Kidney epithelial cell (primary cell): Measurements from ENCODE around the gene SLC46A2. TPM values are rescaled to one million over a fixed set of nuclear protein-coding genes. Genes with fewer than 3 reads are reported as not detected.

Source experiments
- DNase-seq: peaks from one replicate; pipeline ENCODE4 v3.0.0-alpha.2; 2010; ENCODE audit warnings: low read depth
- H3K27me3 ChIP-seq: 2 replicates; pipeline ENCODE4 v1.6.0; 2011; ENCODE audit warnings: low read length; ENCODE audit not compliant: control insufficient read depth, insufficient read depth
- H3K36me3 ChIP-seq: 2 replicates; pipeline ENCODE4 v1.5.1; 2011; ENCODE audit warnings: low read length; ENCODE audit not compliant: control insufficient read depth, insufficient read depth
- H3K4me3 ChIP-seq: 2 replicates; pipeline ENCODE4 v1.5.1; 2011; ENCODE audit warnings: low read depth, mild to moderate bottlenecking, control low read depth, low read length
- CTCF ChIP-seq: IDR thresholded peaks from 2 replicates; pipeline ENCODE4 v1.5.1; 2011; ENCODE audit warnings: mild to moderate bottlenecking, moderate library complexity, low read length, control low read depth, inconsistent platforms; ENCODE audit not compliant: insufficient read depth, poor library complexity, severe bottlenecking
- total RNA-seq: library from RNA; depleted of rRNA; stranded (reverse); fragments of >200 nt; gene quantifications from 2 replicates; pipeline ENCODE4 v1.2.3, GENCODE V29; 2015

SLC46A2 gene
- total RNA-seq, 1 donor from 2014 or later = not detected

GRCh38 chr9:112872019-112872418 is 18.7 kb downstream of the SLC46A2 start:
- no peaks in the 10 kb centered on the region for H3K36me3 ChIP-seq
- H3K27me3 ChIP-seq = no peaks in the 10 kb centered on the region
- no peak overlapping the region for H3K4me3 ChIP-seq
- no peak for TF ChIP-seq CTCF
- DNase-seq = no peak

- Histone ChIP-seq H3K4me3 (no peak overlapping the region), H3K27me3 (no peaks in the 10 kb centered on the region), H3K36me3 (no peaks in the 10 kb centered on the region)
- DNase-seq = no peak
- no peak for TF ChIP-seq CTCF
Measured at GRCh38 chr9:112870556-112870955, 20.1 kb downstream of the SLC46A2 start.

GRCh38 chr9:112869917-112870316 is 20.8 kb downstream of the SLC46A2 start:
- no peak for DNase-seq
- Histone ChIP-seq H3K4me3 (no peak overlapping the region), H3K36me3 (no peaks in the 10 kb centered on the region), H3K27me3 (no peaks in the 10 kb centered on the region)
- no peak for TF ChIP-seq CTCF

- no peak for TF ChIP-seq CTCF
- Histone ChIP-seq H3K4me3 (no peak overlapping the region), H3K27me3 (no peaks in the 10 kb centered on the region), H3K36me3 (no peaks in the 10 kb centered on the region)
- no peak for DNase-seq
Measured at GRCh38 chr9:112869041-112869529, 21.6 kb downstream of the SLC46A2 start.

GRCh38 chr9:112868461-112868860 is 22.2 kb downstream of the SLC46A2 start:
- Histone ChIP-seq H3K4me3 (no peak overlapping the region), H3K27me3 (no peaks in the 10 kb centered on the region), H3K36me3 (no peaks in the 10 kb centered on the region)
- no peak for TF ChIP-seq CTCF
- no peak for DNase-seq

GRCh38 chr9:112867275-112867991 is 23.2 kb downstream of the SLC46A2 start:
- DNase-seq = peak; percentile 29
- TF ChIP-seq CTCF = no peak
- Histone ChIP-seq H3K36me3 (no peaks in the 10 kb centered on the region), H3K27me3 (no peaks in the 10 kb centered on the region), H3K4me3 (no peak overlapping the region)
